ENCODE data around the gene WDR76. TPM values are rescaled to one million over a fixed set of nuclear protein-coding genes. Genes with fewer than 3 reads are reported as not detected.

The WDR76 gene
- total and polyA plus RNA-seq, 2 donors from 2014 or later = 0.73 to 4.8 TPM

DNA sequence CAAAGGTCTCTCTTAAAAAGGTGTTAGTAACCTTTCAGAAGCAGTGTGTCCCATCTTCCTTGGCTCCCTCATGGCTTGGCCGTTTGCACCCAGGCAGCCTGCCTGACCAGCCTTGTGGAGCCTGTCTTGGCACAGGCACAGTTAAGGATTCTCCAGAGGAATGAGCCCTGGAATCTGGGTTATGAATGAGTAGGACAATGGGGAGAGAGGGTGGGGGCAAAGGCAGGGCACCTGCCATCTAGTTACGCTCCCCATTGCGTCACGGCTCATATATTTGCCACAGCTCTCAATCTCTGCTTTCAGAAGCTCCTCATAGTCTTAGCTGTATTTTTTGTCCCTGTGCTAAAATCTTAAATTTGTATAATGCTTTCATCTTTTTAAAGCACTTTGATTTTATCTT is 50.6 kb downstream of the WDR76 start:
- H3K36me3 ChIP-seq (ENCODE audit: control insufficient read depth in 2 of 3, insufficient read depth in 3 of 3, low read length in 3 of 3) = no peaks in the 10 kb centered on the region
- no peak overlapping the region for H3K4me3 ChIP-seq (ENCODE audit: low read length in 3 of 3)
- no peak overlapping the region for H3K9ac ChIP-seq (ENCODE audit: low read length in 3 of 3)
- DNase-seq (peak in 4 of 5 donors; percentile 34 to 53 (median 42)), FAIRE-seq (no peak)
- no peaks in the 10 kb centered on the region for H3K27me3 ChIP-seq (ENCODE audit: control insufficient read depth, insufficient read depth, low read length)
- TF ChIP-seq, protein P1, sequence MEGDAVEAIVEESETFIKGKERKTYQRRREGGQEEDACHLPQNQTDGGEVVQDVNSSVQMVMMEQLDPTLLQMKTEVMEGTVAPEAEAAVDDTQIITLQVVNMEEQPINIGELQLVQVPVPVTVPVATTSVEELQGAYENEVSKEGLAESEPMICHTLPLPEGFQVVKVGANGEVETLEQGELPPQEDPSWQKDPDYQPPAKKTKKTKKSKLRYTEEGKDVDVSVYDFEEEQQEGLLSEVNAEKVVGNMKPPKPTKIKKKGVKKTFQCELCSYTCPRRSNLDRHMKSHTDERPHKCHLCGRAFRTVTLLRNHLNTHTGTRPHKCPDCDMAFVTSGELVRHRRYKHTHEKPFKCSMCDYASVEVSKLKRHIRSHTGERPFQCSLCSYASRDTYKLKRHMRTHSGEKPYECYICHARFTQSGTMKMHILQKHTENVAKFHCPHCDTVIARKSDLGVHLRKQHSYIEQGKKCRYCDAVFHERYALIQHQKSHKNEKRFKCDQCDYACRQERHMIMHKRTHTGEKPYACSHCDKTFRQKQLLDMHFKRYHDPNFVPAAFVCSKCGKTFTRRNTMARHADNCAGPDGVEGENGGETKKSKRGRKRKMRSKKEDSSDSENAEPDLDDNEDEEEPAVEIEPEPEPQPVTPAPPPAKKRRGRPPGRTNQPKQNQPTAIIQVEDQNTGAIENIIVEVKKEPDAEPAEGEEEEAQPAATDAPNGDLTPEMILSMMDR (IDR thresholded peaks at IDR 0.05; ENCODE audit: borderline replicate concordance, extremely low read depth, insufficient read depth) = no peak
- intact Hi-C loops (cut with DNase I) = no loop called here
- H3K27ac ChIP-seq (ENCODE audit: low read depth in 2 of 2, low read length in 2 of 2) = no peak overlapping the region
- H3K4me1 ChIP-seq (ENCODE audit: control insufficient read depth in 2 of 3, insufficient read depth in 2 of 3, low read depth in 1 of 3, low read length in 3 of 3) = no peaks in the 10 kb centered on the region
- no peaks in the 10 kb centered on the region for H3K9me3 ChIP-seq (ENCODE audit: control insufficient read depth in 2 of 3, insufficient read depth in 1 of 3, low read length in 3 of 3)

DNA sequence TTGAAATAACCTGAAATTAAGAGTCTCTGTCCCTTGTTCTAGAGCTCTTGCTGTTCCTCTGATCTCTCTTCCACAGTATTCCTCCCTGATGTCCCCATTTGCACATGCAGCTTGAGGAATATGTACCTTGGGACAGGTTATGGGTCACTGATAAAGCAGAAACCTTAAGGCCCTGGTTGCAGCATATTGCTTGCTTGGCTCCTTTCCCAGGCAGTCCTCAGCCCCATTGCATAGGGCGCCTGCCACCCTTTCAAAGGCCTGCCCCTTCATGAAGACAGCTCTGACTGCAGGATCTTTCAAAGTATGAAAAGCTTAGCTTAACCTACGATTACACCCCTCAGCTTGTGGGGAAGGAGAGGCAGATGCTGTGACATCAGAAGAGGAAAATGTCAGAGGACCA is 51.6 kb downstream of the WDR76 start:
- Histone ChIP-seq H3K4me1 (ENCODE audit: control insufficient read depth in 2 of 3, insufficient read depth in 2 of 3, low read depth in 1 of 3, low read length in 3 of 3) (no peaks in the 10 kb centered on the region), H3K36me3 (ENCODE audit: control insufficient read depth in 2 of 3, insufficient read depth in 3 of 3, low read length in 3 of 3) (no peaks in the 10 kb centered on the region), H3K9me3 (ENCODE audit: control insufficient read depth in 2 of 3, insufficient read depth in 1 of 3, low read length in 3 of 3) (no peaks in the 10 kb centered on the region), H3K9ac (ENCODE audit: low read length in 3 of 3) (no peak overlapping the region), H3K27ac (ENCODE audit: low read depth in 2 of 2, low read length in 2 of 2) (no peak overlapping the region), H3K4me3 (ENCODE audit: low read length in 3 of 3) (no peak overlapping the region), H3K27me3 (ENCODE audit: control insufficient read depth, insufficient read depth, low read length) (no peaks in the 10 kb centered on the region)
- FAIRE-seq = no peak
- intact Hi-C loops (cut with DNase I) = no loop called here
- TF ChIP-seq, protein P1 (IDR thresholded peaks at IDR 0.05; ENCODE audit: borderline replicate concordance, extremely low read depth, insufficient read depth) = no peak
- no peak for DNase-seq

DNA sequence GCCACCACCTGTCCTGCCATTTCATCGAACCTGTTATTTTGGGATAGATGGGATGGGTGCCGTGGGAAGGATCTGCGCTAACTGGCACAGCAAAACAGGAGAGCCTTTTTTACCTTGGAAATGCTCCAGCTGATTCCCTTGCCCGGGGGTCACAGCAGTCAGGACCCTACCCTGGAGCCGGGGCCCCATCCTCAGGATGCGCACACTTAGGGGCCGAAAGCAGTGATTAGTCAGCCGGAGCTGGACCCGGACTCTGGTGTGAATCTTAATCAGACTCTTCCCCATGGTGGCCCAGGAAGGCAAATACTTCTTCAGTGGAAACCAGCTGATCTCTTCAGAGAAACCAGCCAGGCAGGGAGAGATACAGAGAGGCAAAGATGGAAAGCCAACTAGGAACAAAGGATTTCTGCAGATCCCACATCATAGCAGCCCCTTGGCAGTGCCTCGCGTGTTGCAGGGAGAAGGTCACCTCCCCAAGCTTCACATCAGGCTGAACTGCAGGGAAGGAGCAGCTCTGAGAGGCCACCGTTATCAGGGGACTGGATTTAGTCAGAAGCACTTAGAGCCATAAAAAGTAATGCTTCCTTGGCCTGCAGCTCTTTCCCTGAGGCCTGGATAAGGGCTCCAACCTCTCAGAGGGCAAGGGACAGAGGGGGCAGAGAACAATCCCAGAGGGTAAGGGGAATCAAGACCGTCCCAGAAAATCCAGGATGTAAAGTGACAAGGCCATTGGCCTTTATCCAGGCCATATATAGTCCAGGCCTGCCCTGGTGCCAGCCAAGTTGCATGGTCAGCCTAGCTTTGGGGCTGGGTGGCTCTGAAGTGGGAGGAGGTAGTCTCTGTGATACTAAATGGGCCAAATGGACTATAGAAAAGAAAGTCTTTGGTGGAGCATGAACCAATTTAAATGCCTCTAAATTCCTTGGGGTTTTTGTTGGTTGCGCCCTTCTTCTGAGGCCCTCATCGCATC is 52.9 kb downstream of the WDR76 start:
- H3K27ac ChIP-seq (ENCODE audit: low read depth in 2 of 2, low read length in 2 of 2) = no peak overlapping the region
- no peak for FAIRE-seq
- DNase-seq = peak in 1 of 5 donors; percentile 12

More for the DNA sequence above, 52.9 kb downstream of the WDR76 start:
- Histone ChIP-seq H3K4me3 (ENCODE audit: low read length in 3 of 3) (no peak overlapping the region), H3K4me1 (ENCODE audit: control insufficient read depth in 2 of 3, insufficient read depth in 2 of 3, low read depth in 1 of 3, low read length in 3 of 3) (no peaks in the 10 kb centered on the region), H3K36me3 (ENCODE audit: control insufficient read depth in 2 of 3, insufficient read depth in 3 of 3, low read length in 3 of 3) (no peaks in the 10 kb centered on the region), H3K9me3 (ENCODE audit: control insufficient read depth in 2 of 3, insufficient read depth in 1 of 3, low read length in 3 of 3) (no peaks in the 10 kb centered on the region), H3K9ac (ENCODE audit: low read length in 3 of 3) (no peak overlapping the region), H3K27me3 (ENCODE audit: control insufficient read depth, insufficient read depth, low read length) (no peaks in the 10 kb centered on the region)
- intact Hi-C loops (cut with DNase I) = no loop called here
- TF ChIP-seq, protein P1 (IDR thresholded peaks at IDR 0.05; ENCODE audit: borderline replicate concordance, extremely low read depth, insufficient read depth) = no peak
